ENCODE measurements around the gene GPC6.

GPC6 gene

DNA sequence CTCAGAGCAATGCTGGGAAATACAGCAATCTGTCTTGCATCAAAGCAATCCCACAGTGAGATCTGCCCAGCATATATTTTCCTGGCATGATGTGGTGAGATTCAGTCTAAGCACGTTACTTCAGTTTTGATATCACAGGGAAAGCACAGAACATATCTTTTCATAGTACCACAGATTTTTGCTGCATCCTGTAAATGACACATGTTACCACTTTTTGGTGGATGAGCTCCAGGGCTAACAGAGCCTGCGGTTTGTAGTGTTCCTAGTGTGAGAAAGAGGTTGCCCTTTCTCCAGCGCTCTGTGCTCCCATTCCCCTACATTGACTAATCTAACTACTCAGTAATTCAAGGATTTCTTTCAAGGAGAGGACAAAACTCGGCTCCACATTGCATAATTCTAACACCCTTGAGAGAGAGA is 409.0 kb downstream of the GPC6 start:
- Histone ChIP-seq H3K18ac (ENCODE audit: low read length) (no peak overlapping the region), H3K27me3 (ENCODE audit: insufficient read depth, low read length) (no peaks in the 10 kb centered on the region), H4K12ac (ENCODE audit: low read depth, low read length) (no peak overlapping the region), H3K79me1 (ENCODE audit: low read length) (no peaks in the 10 kb centered on the region), H2AK5ac (ENCODE audit: low read length) (no peak overlapping the region), H2BK120ac (ENCODE audit: insufficient read depth, low read length, poor library complexity) (no peak overlapping the region), H3K23ac (ENCODE audit: low read length) (no peak overlapping the region), H2BK5ac (ENCODE audit: low read depth, low read length, poor library complexity) (no peak overlapping the region), H3K9ac (ENCODE audit: low read length) (no peak overlapping the region), H3K4me2 (ENCODE audit: low read length) (no peak overlapping the region), H3K79me2 (ENCODE audit: control insufficient read depth, insufficient read depth, low read length, poor library complexity) (no peaks in the 10 kb centered on the region), H3K9me3 (ENCODE audit: insufficient read depth, low read depth, low read length) (no peaks in the 10 kb centered on the region), H3K4me3 (ENCODE audit: low read depth, low read length) (no peak overlapping the region), H4K91ac (ENCODE audit: low read depth, low read length) (no peak overlapping the region), H2AFZ (ENCODE audit: insufficient read depth, low read length, poor library complexity) (no peak overlapping the region), H3K27ac (ENCODE audit: low read depth, low read length) (no peak overlapping the region), H3K4ac (ENCODE audit: low read depth, low read length) (no peak overlapping the region), H3K14ac (ENCODE audit: low read length) (no peak overlapping the region), H3K36me3 (ENCODE audit: control insufficient read depth in 1 of 2, insufficient read depth in 2 of 2, low read length in 2 of 2) (no peaks in the 10 kb centered on the region), H4K8ac (ENCODE audit: low read depth, low read length) (no peak overlapping the region), H3K4me1 (ENCODE audit: control insufficient read depth in 1 of 2, insufficient read depth in 2 of 2, low read length in 2 of 2) (no peaks in the 10 kb centered on the region), H2BK12ac (ENCODE audit: low read length) (no peak overlapping the region)
- no peak for DNase-seq
- WGBS (ENCODE audit: extremely low coverage, insufficient coverage, insufficient read length) = no CpG with 5 or more reads among the region's 4 CpGs

DNA sequence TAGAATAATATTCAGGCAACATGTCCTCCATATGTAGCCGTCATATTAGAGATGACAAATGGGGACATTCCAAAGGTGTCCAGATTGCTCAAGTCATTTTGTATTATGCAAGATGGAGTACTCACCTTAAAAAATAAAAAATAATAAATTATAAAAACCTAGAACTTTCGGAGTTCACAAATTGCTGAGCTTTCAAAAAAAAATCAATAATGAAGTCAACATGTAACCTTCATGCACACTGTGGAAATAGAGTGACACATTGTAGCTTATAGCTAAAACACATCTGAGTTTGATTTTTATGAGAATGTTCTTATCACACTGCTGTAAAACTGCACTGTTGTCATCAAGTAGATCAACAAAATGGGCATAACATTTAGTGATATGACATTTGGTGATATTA is 411.2 kb downstream of the GPC6 start:
- Histone ChIP-seq H3K4me3 (ENCODE audit: low read depth, low read length) (no peak overlapping the region), H3K27ac (ENCODE audit: low read depth, low read length) (no peak overlapping the region), H3K27me3 (ENCODE audit: insufficient read depth, low read length) (no peaks in the 10 kb centered on the region), H2BK5ac (ENCODE audit: low read depth, low read length, poor library complexity) (no peak overlapping the region), H2AFZ (ENCODE audit: insufficient read depth, low read length, poor library complexity) (no peak overlapping the region), H3K14ac (ENCODE audit: low read length) (no peak overlapping the region), H4K12ac (ENCODE audit: low read depth, low read length) (no peak overlapping the region), H3K9me3 (ENCODE audit: insufficient read depth, low read depth, low read length) (no peaks in the 10 kb centered on the region), H2BK12ac (ENCODE audit: low read length) (no peak overlapping the region), H3K79me1 (ENCODE audit: low read length) (no peaks in the 10 kb centered on the region), H4K8ac (ENCODE audit: low read depth, low read length) (no peak overlapping the region), H3K4me1 (ENCODE audit: control insufficient read depth in 1 of 2, insufficient read depth in 2 of 2, low read length in 2 of 2) (no peaks in the 10 kb centered on the region), H3K23ac (ENCODE audit: low read length) (no peak overlapping the region), H2BK120ac (ENCODE audit: insufficient read depth, low read length, poor library complexity) (no peak overlapping the region), H3K79me2 (ENCODE audit: control insufficient read depth, insufficient read depth, low read length, poor library complexity) (no peaks in the 10 kb centered on the region), H2AK5ac (ENCODE audit: low read length) (no peak overlapping the region), H3K36me3 (ENCODE audit: control insufficient read depth in 1 of 2, insufficient read depth in 2 of 2, low read length in 2 of 2) (no peaks in the 10 kb centered on the region), H3K18ac (ENCODE audit: low read length) (no peak overlapping the region), H3K4me2 (ENCODE audit: low read length) (no peak overlapping the region), H4K91ac (ENCODE audit: low read depth, low read length) (no peak overlapping the region), H3K4ac (ENCODE audit: low read depth, low read length) (no peak overlapping the region), H3K9ac (ENCODE audit: low read length) (no peak overlapping the region)
- DNase-seq = no peak
- no CpG with 5 or more reads among the region's 2 CpGs for WGBS (ENCODE audit: extremely low coverage, insufficient coverage, insufficient read length)

DNA sequence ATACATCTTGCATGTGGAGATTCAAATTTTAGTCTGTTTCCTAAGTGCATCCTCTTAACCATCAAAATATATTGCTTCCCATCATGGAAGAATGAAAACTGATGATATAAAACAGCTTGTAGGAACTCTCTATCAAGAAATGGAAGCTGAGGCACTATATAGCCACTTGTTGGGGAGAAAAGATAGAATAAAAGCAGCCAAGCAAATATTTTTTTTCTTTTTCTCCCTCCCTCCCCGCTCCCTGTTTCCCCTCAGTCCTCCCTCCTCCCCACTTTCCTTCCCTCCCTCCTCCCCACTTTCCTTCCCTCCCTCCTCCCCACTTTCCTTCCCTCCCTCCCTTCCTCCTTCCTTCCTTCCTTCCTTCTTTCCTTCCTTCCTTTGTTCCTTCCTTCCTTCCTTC is 413.8 kb downstream of the GPC6 start:
- Histone ChIP-seq H3K18ac (ENCODE audit: low read length) (no peak overlapping the region), H3K4me1 (ENCODE audit: control insufficient read depth in 1 of 2, insufficient read depth in 2 of 2, low read length in 2 of 2) (no peaks in the 10 kb centered on the region), H2BK5ac (ENCODE audit: low read depth, low read length, poor library complexity) (no peak overlapping the region), H3K36me3 (ENCODE audit: control insufficient read depth in 1 of 2, insufficient read depth in 2 of 2, low read length in 2 of 2) (no peaks in the 10 kb centered on the region), H3K23ac (ENCODE audit: low read length) (no peak overlapping the region), H3K27ac (ENCODE audit: low read depth, low read length) (no peak overlapping the region), H2BK12ac (ENCODE audit: low read length) (no peak overlapping the region), H2AK5ac (ENCODE audit: low read length) (no peak overlapping the region), H3K79me2 (ENCODE audit: control insufficient read depth, insufficient read depth, low read length, poor library complexity) (no peaks in the 10 kb centered on the region), H3K9ac (ENCODE audit: low read length) (no peak overlapping the region), H3K79me1 (ENCODE audit: low read length) (no peaks in the 10 kb centered on the region), H4K91ac (ENCODE audit: low read depth, low read length) (no peak overlapping the region), H4K8ac (ENCODE audit: low read depth, low read length) (no peak overlapping the region), H4K12ac (ENCODE audit: low read depth, low read length) (no peak overlapping the region), H3K9me3 (ENCODE audit: insufficient read depth, low read depth, low read length) (no peaks in the 10 kb centered on the region), H3K14ac (ENCODE audit: low read length) (no peak overlapping the region), H3K4me3 (ENCODE audit: low read depth, low read length) (no peak overlapping the region), H2AFZ (ENCODE audit: insufficient read depth, low read length, poor library complexity) (no peak overlapping the region), H2BK120ac (ENCODE audit: insufficient read depth, low read length, poor library complexity) (no peak overlapping the region), H3K27me3 (ENCODE audit: insufficient read depth, low read length) (no peaks in the 10 kb centered on the region), H3K4ac (ENCODE audit: low read depth, low read length) (no peak overlapping the region), H3K4me2 (ENCODE audit: low read length) (no peak overlapping the region)
- WGBS (ENCODE audit: extremely low coverage, insufficient coverage, insufficient read length) = no CpG with 5 or more reads among the region's 1 CpG
- DNase-seq = no peak

DNA sequence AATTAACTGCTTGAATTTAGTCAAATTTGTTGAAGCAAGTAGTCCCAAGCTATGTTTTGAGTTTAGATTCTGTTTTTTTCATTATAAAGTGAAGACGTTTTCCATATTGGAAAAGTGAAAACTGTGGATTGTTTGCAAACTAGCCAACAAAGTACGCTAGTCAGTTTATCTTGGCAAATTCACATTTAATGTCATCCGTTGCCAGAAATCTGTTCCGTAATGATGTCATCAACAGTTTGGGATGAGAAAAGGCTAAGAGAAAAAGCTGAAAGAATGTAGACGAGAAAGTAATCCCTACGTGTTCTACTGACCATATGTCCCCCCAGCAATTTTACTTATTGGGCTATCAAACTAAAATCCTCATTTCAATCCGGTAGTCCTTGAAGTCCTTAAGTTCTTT is 419.6 kb downstream of the GPC6 start:
- DNase-seq = no peak
- no peak overlapping the region for H2BK12ac ChIP-seq (ENCODE audit: low read length)
- H3K79me2 ChIP-seq (ENCODE audit: control insufficient read depth, insufficient read depth, low read length, poor library complexity) = no peaks in the 10 kb centered on the region
- H3K4me1 ChIP-seq (ENCODE audit: control insufficient read depth in 1 of 2, insufficient read depth in 2 of 2, low read length in 2 of 2) = no peaks in the 10 kb centered on the region
- H3K9me3 ChIP-seq (ENCODE audit: insufficient read depth, low read depth, low read length) = no peaks in the 10 kb centered on the region
- H3K79me1 ChIP-seq (ENCODE audit: low read length) = no peaks in the 10 kb centered on the region
- H3K36me3 ChIP-seq (ENCODE audit: control insufficient read depth in 1 of 2, insufficient read depth in 2 of 2, low read length in 2 of 2) = no peaks in the 10 kb centered on the region
- no peak overlapping the region for H4K91ac ChIP-seq (ENCODE audit: low read depth, low read length)
- no peaks in the 10 kb centered on the region for H3K27me3 ChIP-seq (ENCODE audit: insufficient read depth, low read length)
- no peak overlapping the region for H2AK5ac ChIP-seq (ENCODE audit: low read length)
- H3K18ac ChIP-seq (ENCODE audit: low read length) = no peak overlapping the region
- H3K4me2 ChIP-seq (ENCODE audit: low read length) = no peak overlapping the region
- no peak overlapping the region for H4K12ac ChIP-seq (ENCODE audit: low read depth, low read length)
- WGBS (ENCODE audit: extremely low coverage, insufficient coverage, insufficient read length) = no CpG with 5 or more reads among the region's 7 CpGs
- H3K14ac ChIP-seq (ENCODE audit: low read length) = no peak overlapping the region
- H2BK5ac ChIP-seq (ENCODE audit: low read depth, low read length, poor library complexity) = no peak overlapping the region
- H3K4me3 ChIP-seq (ENCODE audit: low read depth, low read length) = no peak overlapping the region
- no peak overlapping the region for H4K8ac ChIP-seq (ENCODE audit: low read depth, low read length)
- H3K4ac ChIP-seq (ENCODE audit: low read depth, low read length) = no peak overlapping the region
- H3K9ac ChIP-seq (ENCODE audit: low read length) = no peak overlapping the region
- no peak overlapping the region for H2AFZ ChIP-seq (ENCODE audit: insufficient read depth, low read length, poor library complexity)
- no peak overlapping the region for H3K23ac ChIP-seq (ENCODE audit: low read length)
- H2BK120ac ChIP-seq (ENCODE audit: insufficient read depth, low read length, poor library complexity) = no peak overlapping the region
- no peak overlapping the region for H3K27ac ChIP-seq (ENCODE audit: low read depth, low read length)
